Sciatic nerve (tissue), 2 donors: ENCODE measurements around the gene RASGRF2. TPM values are rescaled to one million over a fixed set of nuclear protein-coding genes. Genes with fewer than 3 reads are reported as not detected.
A peak's percentile ranks its signal among the peaks of the same experiment; 100 is the strongest.

ENCODE experiments used
- ATAC-seq: fragments of 200-7000 bp; cut with Tn5 transposase; one replicate; pipeline ENCODE4 v1.9.1; 2020; ENCODE audit warnings: mild to moderate bottlenecking, moderate library complexity
- DNase-seq: peaks from one replicate; pipeline ENCODE4 v3.0.0-alpha.2; 2020; ENCODE audit warnings: low spot score
- intact Hi-C: fragments of 100-400 bp; cut with DNase I; formaldehyde crosslinking; loops from one replicate; pipeline ENCODE4 v1.14.2; 2022
- total RNA-seq: library from RNA; stranded (reverse); fragmentation: NEBNext Ultra II Directional; extraction: Animal tissue kit (Norgen Biotek cat#: 25700); gene quantifications from one replicate; pipeline ENCODE4 v1.2.1, GENCODE V29; 2021
- donor health status: DM: no; HTN: no; CAD: no.
- donor health status: DM: no; HTN: no; CAD: no.

Gene RASGRF2
- total RNA-seq, 1 donor from 2014 or later, result 63.8 TPM

DNA sequence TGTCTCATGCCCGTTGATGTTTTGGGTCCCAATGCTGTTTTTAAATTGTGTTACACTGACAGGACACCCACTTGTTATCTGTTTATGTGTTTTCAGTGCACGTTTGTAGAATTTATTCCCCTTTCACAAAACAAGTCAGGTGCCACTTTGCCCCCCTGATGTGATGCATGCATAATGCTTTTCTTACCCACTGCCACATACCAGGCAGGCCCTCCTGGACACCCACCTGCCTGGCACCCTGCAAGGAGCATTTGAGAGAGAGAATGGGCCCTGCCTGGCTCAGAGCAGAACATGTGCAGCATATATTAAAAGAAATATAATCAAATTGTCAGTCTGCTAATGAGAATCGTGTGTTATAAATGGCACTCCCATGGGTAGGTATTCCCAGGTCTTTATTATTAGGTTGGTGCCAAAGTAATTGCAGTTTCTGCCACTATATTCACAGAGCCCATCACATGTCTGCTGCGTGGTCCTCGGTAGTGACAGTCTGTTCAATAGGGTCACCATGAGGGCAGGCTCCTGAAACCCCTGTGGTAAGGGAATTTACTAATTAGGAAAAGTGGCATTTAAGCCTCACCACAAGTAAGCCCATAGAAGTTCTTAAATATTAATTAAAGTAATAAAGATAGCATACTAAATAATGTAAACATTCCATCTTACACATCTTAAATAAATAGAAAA lies 220.8 kb downstream of the RASGRF2 start:
- no peak for ATAC-seq
- intact Hi-C loops, result no loop called here

DNA sequence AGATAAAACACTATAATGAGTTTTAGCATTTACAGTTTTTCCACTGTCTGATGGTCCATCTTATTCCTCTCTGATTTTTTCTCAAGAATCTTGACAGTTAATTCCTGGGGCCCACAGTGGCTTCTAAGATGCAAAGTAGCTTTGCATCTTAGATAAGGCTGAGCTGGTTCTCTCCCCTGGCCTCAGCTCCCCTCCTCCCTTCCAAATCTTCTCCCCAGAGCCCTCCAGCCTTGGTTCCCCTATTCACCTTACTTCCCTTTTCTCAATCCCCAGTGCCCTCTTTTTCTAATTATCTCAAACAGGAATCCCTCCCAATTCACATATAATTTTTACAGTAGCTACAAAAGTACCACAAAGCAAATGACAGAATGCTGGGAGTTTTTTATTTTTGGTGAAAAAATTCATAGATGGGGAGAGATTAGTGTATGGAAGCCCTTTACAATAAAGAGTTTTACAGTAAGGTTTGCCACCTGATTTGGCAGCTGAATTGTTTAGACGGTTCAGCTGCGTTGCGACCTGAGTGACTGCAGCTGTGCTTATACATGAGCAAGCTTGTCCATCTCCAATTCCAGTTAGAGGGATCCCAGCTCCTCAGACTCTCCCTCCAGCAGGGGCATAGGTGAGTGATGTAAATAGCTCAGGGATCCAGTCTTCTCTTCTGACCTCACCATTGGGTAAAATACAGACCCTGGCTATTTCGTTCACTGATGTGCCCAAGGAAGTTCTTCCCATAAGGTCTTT lies 221.6 kb downstream of the RASGRF2 start:
- no peak for DNase-seq
- intact Hi-C loops, result no loop called here
- no peak for ATAC-seq

More for the DNA sequence above, 220.8 kb downstream of the RASGRF2 start:
- no peak for DNase-seq

DNA sequence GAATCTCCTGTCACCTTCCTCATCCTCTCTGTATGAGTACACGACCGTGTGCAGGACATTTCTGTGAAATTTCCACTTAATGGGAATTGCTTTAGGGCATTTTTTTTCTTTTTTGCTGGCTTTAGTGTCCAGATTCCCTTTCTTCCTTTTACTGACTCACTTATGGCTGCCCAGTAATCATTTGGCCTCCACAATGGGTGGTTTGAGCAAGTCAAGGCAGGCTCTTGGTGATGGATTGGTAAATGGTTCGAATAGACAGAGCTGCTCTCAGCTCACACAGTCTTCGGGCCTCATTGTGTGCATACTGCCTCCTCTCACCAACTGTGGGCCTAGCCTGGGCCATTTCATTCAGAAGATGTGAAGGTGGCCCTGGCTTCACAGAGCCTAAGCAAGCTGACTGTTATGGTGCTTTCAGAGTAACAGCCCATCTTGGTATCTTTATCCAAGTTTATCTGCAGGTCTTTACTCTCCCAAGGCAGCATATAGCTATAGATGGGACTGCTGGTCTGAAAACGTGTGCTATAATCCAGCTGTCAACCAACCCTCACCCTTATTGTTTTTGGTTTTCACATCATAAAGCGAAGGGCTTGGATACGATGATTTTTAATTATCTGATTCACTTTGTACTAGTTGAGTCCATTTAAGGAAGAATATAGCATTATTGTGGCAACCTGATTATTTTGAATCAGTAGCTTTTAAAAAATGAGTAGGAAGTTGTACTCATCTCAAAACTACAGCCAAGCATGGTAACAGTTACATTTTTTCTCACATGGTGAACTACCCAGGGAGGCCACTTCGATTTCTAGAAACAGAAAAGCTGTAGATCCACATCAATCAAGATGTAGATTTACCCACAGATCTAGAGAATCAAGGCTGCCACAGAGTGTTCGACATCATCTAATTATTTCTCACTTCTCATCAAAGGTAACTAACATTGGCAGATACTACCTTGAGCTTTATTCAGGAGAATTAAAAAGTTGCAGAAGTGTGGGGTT lies 222.5 kb downstream of the RASGRF2 start:
- ATAC-seq (no peak), DNase-seq (no peak)
- intact Hi-C loops, result no loop called here

DNA sequence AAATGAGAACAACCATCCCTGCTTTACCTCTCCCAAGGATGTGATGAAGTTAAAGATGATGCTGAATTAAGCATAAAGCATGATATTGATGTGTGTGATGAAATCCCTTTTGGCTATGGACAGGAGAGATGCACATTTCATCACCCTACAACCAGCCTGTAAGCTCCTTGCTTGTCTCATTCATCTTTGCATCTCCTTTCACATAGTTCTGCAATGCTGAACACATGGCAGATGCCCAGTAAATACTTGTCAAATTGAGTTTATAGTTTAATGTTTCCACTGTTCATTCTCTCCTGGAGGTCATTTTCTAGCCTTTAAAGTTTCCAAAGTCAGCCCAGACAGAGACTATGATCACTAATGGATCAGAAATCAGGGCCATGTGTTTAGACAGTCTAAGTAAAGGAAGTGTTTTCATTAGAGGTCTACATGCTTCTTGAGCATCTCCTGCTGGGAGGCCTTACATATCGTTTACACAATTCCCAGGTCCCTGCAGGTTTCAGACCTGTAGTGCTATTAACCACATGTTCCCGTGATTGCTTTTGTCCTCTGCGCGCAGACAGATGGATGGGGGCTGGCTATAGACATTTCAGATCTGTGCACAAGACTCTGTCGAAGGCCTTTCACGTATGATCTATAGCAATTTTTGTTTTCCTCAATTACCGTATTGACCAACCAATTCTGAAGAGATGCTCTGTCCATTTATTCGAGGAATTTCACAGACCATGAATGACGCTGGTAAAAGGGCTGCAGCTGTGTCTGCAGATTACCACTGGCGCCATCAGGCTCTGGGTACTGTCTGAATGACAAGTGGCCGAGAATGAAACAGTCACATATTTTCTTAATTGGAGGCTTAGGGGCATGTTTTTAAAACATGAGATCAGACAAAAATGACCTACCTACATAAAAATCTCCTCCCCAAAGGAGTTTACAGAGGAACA lies 223.9 kb downstream of the RASGRF2 start:
- intact Hi-C loops, result no loop called here
- no peak for DNase-seq
- ATAC-seq, result no peak

DNA sequence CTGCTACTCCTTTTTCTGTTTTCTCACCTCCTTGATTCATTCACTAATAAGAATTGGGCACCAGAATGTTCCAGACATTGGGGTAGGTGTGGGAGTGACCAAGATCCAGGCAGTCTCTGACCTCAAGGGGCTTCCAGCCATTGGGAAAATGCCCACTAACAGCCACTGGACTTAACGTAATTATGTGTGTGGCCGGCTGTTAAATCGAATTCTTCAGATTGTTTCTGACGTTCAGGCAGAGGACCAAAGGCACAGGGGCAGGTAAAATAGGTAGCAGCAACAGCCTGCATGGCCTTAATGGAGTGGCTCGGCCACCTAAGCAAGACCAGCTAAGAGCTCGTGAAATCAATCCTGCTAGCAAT lies 224.6 kb downstream of the RASGRF2 start:
- intact Hi-C loops, result no loop called here
- no peak for ATAC-seq

DNA sequence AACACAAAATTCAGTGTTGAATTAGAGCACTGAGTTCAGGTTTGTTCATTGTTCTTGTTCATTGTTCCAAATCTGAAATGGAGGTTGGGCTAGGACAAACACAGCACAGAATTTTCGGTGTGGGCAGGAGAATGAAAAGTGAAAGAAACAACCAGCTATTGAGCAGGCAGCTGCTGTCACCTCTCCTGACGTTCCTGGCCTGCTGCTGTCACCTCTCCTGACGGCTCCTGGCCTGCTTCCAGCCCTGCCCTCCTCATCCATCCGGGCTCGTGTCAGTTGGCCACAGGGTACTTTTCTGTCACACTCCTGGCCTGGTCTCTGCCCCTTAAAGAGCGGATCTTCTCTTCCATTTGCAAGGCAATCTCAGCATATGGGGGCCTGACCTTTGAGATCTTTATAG lies 227.7 kb downstream of the RASGRF2 start:
- DNase-seq, result no peak
- ATAC-seq, result no peak
- intact Hi-C loops, result no loop called here

More for the DNA sequence above, 224.6 kb downstream of the RASGRF2 start:
- DNase-seq, result no peak

DNA sequence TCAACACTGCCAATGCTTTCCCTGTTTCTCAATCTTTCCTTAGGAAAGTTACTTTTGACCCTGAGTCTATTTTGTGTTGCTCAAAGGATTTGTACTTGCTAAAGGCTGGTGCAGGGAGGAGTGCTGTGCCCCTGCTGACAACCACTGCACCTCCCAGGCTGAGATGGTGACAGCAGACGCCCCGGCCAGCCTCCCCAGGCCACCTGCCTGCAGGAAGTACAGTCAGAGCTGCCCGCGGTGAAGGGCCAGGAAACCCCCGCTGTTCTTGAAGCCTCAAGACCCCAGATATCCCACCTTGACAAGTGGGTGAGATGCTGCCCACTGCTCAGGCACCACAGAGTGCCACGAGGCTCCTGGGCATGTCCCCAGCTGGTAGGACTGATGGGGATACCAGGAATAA lies 228.8 kb downstream of the RASGRF2 start:
- DNase-seq, result no peak
- intact Hi-C loops, result no loop called here
- ATAC-seq, result peak; percentile 26

DNA sequence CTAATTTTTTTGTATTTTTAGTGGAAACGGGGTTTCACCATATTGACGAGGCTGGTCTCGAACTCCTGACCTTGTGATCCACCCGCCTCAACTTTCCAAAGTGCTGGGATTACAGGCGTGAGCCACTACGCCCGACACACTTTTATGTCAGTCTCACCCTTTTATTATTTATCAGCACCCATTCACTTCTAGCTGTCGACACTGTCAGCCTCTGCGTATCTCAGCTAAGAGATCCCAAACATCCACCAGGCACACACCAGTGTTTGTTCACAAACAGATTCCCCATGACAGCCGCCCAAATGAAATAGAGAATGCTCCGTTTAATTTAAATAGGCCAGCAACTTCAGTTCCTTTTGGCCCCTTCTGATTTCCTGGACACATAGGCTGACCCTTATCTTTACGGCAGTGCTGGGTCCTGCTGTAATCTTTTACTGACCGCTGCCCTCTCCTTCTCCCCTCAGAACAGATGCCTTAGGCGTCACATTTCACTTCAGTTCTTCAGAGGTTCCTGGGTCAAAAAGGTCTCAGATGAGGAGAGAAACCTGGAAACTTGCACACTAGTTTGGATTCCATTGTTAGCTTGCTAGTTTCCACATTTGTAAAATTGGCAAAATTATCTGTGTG lies 229.8 kb downstream of the RASGRF2 start:
- ATAC-seq (no peak), DNase-seq (no peak)
- intact Hi-C loops, result no loop called here

DNA sequence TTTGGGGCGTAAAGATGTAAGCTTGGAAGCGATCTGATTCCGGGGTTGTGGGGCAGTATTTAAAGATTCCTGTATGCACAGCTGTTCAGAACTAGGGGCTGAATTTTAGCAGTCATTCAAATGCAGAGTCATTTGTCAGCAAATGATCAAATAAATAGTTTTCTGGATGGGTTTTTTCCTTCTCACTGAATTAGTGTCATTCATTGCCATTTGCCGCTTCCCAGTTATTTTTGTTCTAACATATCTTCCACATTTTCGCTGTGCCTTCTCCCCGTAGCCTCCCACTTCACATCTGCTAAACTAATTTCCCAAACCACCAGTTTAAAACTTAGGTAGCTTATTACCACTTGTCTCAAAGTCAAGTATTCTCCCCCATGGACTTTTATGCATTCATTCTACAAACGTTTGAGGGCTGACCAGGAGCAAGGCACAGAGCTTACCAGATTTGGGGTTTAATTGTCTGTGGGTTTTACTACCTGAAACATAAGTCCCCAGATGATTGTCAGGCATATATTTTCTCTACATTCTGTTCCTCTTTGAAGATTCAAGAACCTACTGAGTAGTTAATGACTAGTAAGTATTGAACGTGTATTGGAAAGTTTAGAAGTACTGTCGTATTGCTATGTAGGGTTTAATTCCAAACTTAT lies 231.7 kb downstream of the RASGRF2 start:
- DNase-seq (no peak), ATAC-seq (no peak)
- intact Hi-C loops, result no loop called here

DNA sequence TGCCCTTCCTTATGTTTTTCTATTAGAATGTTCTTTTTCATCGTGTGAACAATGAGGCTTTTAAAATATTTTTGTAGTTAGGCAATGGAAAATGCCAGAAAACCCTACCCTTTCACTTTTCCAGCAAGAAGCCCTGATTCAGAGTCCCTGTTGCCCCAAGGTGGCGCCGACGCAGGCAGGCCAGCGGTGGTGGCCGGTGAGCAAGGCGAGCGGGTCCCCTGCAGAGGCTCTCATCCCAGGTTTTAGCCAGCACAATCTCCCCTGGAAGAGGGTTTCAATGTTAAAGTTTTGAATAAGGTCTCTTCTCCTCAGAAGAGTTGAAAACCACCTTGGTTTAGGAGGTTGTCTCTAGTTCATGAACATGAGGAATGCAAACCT lies 232.2 kb downstream of the RASGRF2 start:
- DNase-seq, result no peak
- ATAC-seq, result no peak
- intact Hi-C loops, result no loop called here

DNA sequence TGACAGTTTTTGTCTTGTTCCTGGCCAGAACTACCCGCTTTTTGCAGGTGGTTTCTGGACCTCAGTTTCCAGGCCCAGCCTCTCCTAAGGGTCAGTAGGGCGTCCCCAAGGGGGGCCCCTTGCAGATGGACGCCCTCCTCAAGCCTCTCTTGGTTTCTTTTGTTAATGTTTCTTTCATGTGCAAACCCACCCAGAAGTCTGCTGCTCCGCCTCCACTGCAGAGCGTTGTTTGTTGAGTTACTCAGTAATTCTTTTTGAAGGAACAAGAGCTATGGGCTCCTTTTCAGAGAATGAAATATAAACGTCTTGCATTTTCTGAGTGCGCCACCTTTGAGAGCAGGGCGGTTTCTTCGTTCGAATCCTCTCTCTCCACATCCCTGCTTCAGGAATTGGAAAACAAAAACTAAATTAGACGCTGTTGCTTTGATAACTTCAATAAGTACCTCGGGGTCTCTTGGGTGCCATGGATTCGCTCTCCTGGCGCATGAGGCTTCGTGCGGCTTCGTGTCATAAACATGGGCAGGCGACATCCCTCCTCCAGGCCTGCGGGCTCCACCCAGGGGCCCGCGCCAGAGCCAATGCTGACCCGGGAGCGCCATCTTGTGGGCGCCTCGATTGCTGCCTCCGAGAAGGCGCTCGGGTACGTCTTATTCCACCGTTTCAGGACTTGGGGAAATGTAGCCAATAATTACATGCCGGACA lies 234.6 kb downstream of the RASGRF2 start:
- ATAC-seq (peak; percentile 97), DNase-seq (peak; percentile 91)
- intact Hi-C loops, result no loop called here

DNA sequence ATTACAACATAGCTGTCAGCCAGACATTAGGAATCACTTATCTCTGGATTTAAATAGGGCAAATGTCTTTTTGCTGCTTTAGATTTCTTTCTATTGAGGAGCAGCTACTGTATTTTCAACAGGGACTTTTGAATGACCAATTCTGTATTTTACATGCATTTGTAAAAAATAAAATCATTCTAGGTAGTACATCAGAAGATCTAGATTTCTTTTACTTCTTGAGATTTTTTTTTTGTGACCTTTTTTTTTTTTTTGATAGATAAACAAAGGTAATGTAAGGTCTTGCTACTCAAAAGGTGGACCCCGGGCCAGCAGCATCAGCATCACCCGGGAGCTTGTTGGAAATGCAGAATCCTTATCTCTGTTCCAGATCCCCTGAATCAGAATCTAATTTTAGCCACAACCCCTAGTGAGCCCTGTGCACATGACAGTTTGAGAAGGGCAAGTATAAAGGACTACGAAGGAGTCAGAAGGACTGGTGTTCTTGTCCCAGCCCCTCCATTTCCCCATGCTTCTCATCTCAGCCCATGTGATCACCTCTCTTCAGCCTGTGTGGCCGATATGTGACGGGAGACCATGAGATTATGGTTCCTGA lies 235.3 kb downstream of the RASGRF2 start:
- intact Hi-C loops, result no loop called here
- DNase-seq (no peak), ATAC-seq (no peak)

DNA sequence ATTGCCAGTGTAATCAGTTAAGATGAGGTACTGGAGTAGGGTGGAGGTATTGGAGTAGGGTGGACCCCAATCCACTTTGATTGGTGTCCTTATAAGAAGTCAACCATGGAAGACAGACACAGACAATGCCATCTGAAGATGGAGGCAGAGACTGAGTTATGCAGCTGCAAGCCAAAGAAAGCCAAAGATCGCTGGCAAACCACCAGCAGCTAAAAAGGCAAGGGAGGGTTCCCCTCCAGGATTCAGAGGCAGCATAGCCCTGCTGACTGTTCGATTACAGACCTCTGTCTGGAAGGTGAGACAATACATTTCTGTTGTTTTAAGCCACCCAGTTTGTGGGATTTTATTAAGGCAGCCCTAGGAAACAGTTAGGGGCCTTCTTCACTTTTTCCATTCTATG lies 242.5 kb downstream of the RASGRF2 start:
- peak; percentile 46 for ATAC-seq
- intact Hi-C loops, result no loop called here
- DNase-seq, result no peak

DNA sequence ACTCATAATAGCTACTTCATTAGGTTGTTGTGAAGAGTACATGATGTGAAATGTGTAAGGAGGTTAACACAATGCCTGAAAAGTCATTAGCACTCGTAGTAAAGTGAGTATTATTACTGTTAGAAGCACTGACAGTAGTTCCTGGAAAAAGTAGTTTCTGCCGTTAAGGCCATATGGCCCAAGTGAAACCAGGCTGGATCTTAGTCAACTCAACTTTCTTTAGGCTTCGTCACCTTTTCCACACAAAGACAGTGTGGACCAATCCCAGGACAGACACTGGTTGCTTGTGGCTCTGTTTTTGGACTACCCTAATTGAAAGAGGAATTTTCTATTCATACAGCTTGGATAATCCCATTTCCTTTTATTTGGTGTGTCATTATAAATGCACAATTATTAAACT lies 243.6 kb downstream of the RASGRF2 start:
- DNase-seq (no peak), ATAC-seq (no peak)
- intact Hi-C loops, result no loop called here

DNA sequence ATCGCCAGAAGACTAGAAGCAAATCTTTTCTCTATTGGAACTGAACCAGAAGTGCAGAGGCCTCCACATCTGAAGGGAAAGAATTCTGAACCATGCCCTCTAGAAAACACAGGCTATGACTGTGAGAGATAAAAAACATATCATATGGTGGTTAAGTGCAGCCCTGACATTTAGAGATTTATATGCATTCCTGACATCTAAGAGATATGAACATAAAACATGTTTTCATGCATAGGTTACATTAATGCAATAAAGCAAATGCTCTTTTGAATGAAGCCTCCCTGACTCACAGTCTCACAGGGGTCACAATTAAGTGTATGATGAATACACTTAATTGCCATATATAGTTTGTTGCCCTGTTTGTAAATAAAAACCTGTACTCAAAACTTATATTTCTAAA lies 244.0 kb downstream of the RASGRF2 start:
- intact Hi-C loops, result no loop called here
- ATAC-seq (no peak), DNase-seq (no peak)

DNA sequence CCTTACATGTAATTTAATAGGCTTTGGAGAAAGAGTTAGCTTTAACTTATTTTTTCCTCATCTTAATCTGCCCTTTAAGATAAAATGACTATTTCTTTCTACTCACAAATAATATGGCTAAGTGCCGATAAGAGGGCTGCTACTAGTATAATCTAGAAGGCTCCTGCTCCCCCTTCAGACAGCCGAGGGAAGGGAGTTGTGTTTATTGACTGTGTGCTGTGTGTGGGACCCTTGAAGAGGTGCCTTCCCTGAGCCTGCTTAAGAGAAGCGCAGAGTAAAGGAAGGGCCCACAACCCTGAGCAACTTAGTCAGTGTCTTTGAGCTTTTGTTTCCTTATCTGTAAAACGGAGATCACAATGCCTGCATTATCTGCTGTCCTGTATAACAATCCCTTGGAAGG lies 244.9 kb downstream of the RASGRF2 start:
- ATAC-seq (no peak), DNase-seq (no peak)
- intact Hi-C loops, result no loop called here

DNA sequence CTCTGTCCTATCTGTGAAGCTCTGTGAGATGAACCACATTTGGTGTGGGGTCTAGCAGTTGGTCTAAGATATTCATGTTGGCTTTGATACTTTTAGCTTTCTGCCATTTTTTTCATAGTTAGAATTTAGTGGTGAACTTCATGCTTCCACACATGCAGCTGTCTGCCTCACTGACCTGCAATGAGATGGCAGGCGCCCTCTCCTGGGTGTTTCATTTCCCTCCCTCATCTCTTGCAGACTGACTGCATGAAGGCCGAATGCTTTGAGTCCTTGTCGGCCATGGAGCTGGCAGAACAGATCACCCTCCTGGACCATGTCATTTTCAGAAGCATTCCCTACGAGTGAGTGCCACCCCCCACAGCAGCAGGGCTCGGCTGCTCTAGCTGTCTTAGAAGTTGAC lies 246.8 kb downstream of the RASGRF2 start:
- ATAC-seq, result no peak
- DNase-seq, result no peak
- intact Hi-C loops, result no loop called here
